ENCODE measurements around the gene SMG6. TPM values are rescaled to one million over a fixed set of nuclear protein-coding genes. Genes with fewer than 3 reads are reported as not detected.

Gene SMG6
- total RNA-seq, 6 donors from 2014 or later, result 29.9 to 126 (median 30.5) TPM

GRCh38 chr17:2064520-2064971, 239.0 kb downstream of the SMG6 start:
- DNase-seq, result no peak
- H3K4me3 ChIP-seq, result no peak overlapping the region
- TF ChIP-seq CTCF (IDR thresholded peaks at IDR 0.05), result no peak
- TF ChIP-seq POLR2AphosphoS5 (IDR thresholded peaks at IDR 0.05), result no peak
- no peak for TF ChIP-seq POLR2A (IDR thresholded peaks at IDR 0.05)
- no peak for TF ChIP-seq EP300 (IDR thresholded peaks at IDR 0.05)
- no peaks in the 10 kb centered on the region for H3K27me3 ChIP-seq
- H3K27ac ChIP-seq, result peak overlapping the region; percentile 50 to 74 (median 66)
- no peaks in the 10 kb centered on the region for H3K9me3 ChIP-seq
- ATAC-seq (ENCODE audit: low FRiP score in 2 of 2), result no peak
- WGBS, 2 donors, result 91 to 94% methylated on average over 2 to 6 of the region's 6 CpGs
- H3K36me3 ChIP-seq, result peaks cover 0 to 45% (median 25%) of the 10 kb centered on the region in 4 donors
- peaks cover 47 to 66% (median 59%) of the 10 kb centered on the region in 4 donors for H3K4me1 ChIP-seq

GRCh38 chr17:2064147-2064489, 239.5 kb downstream of the SMG6 start:
- H3K27me3 ChIP-seq, result no peaks in the 10 kb centered on the region
- no peaks in the 10 kb centered on the region for H3K9me3 ChIP-seq
- no peak for DNase-seq
- TF ChIP-seq CTCF (IDR thresholded peaks at IDR 0.05), result no peak
- no peak for TF ChIP-seq POLR2A (IDR thresholded peaks at IDR 0.05)
- no peak for TF ChIP-seq EP300 (IDR thresholded peaks at IDR 0.05)
- TF ChIP-seq POLR2AphosphoS5 (IDR thresholded peaks at IDR 0.05), result no peak
- peaks cover 0 to 45% (median 25%) of the 10 kb centered on the region in 4 donors for H3K36me3 ChIP-seq
- 69 to 75% methylated on average over 5 of the region's 5 CpGs for WGBS, 2 donors
- peak overlapping the region in 3 of 4 donors; percentile 58 to 74 (median 73) for H3K27ac ChIP-seq
- peaks cover 51 to 70% (median 63%) of the 10 kb centered on the region in 4 donors for H3K4me1 ChIP-seq
- no peak for ATAC-seq (ENCODE audit: low FRiP score in 2 of 2)
- H3K4me3 ChIP-seq, result no peak overlapping the region

- H3K27ac ChIP-seq, result peak overlapping the region; percentile 20 to 86 (median 66)
- no peaks in the 10 kb centered on the region for H3K27me3 ChIP-seq
- WGBS, 2 donors, result 76 to 81% methylated on average over 16 of the region's 16 CpGs
- H3K4me1 ChIP-seq, result peaks cover 56 to 73% (median 65%) of the 10 kb centered on the region in 4 donors
- ATAC-seq (ENCODE audit: low FRiP score in 2 of 2), result no peak
- no peak for DNase-seq
- H3K9me3 ChIP-seq, result no peaks in the 10 kb centered on the region
- no peak for TF ChIP-seq POLR2A (IDR thresholded peaks at IDR 0.05)
- TF ChIP-seq POLR2AphosphoS5 (IDR thresholded peaks at IDR 0.05), result no peak
- TF ChIP-seq CTCF (IDR thresholded peaks at IDR 0.05), result no peak
- no peak for TF ChIP-seq EP300 (IDR thresholded peaks at IDR 0.05)
- peaks cover 0 to 42% (median 22%) of the 10 kb centered on the region in 4 donors for H3K36me3 ChIP-seq
- H3K4me3 ChIP-seq, result no peak overlapping the region
These were observed 240.1 kb downstream of the SMG6 start for GRCh38 chr17:2063261-2064146.

- H3K4me1 ChIP-seq, result peaks cover 56 to 73% (median 64%) of the 10 kb centered on the region in 4 donors
- WGBS, 2 donors, result 42 to 67% methylated on average over 10 to 11 of the region's 11 CpGs
These were observed 240.9 kb downstream of the SMG6 start for GRCh38 chr17:2062571-2063183.

More at GRCh38 chr17:2062571-2063183, 240.9 kb downstream of the SMG6 start:
- no peaks in the 10 kb centered on the region for H3K9me3 ChIP-seq
- H3K4me3 ChIP-seq, result no peak overlapping the region
- H3K27me3 ChIP-seq, result peaks cover 0 to 5% (median 2%) of the 10 kb centered on the region in 4 donors
- peaks cover 0 to 38% (median 19%) of the 10 kb centered on the region in 4 donors for H3K36me3 ChIP-seq
- peak in 1 of 2 donors; percentile 43 for DNase-seq
- ATAC-seq (ENCODE audit: low FRiP score in 2 of 2), result no peak
- H3K27ac ChIP-seq, result peak overlapping the region; percentile 20 to 86 (median 69)
- no peak for TF ChIP-seq EP300 (IDR thresholded peaks at IDR 0.05)
- no peak for TF ChIP-seq CTCF (IDR thresholded peaks at IDR 0.05)
- TF ChIP-seq POLR2A (IDR thresholded peaks at IDR 0.05), result no peak
- TF ChIP-seq POLR2AphosphoS5 (IDR thresholded peaks at IDR 0.05), result no peak

All from upper lobe of left lung (tissue), 6 donors.